ENCODE results near the gene NPM1.

Gene NPM1

DNA sequence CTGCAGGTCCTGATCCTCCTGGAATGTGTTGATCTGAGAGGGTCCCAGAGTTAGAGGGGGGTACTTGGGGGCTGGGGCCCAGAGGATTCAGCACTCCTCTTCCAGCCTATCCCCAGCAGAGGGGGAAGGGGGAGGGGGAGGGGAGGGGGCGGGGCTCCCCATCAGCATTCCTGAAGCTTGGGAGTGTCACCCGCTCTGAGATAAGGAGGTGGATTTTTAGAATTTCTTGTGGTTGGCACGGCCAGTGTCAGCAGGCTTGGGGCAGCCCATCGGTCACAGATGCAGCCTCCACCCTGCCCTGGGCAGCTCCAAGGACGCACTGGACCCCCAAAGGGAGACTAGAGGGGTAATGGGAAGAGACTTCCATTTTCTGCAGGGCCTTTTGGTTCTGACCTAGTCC lies 37.1 kb downstream of the NPM1 start:
- in situ Hi-C loops (cut with HindIII; ENCODE audit: low sequenced_read_pairs) = loop anchor here (25.0 kb wide), 1 partner anchor 438 kb away; no protein-coding TSS in a partner anchor

DNA sequence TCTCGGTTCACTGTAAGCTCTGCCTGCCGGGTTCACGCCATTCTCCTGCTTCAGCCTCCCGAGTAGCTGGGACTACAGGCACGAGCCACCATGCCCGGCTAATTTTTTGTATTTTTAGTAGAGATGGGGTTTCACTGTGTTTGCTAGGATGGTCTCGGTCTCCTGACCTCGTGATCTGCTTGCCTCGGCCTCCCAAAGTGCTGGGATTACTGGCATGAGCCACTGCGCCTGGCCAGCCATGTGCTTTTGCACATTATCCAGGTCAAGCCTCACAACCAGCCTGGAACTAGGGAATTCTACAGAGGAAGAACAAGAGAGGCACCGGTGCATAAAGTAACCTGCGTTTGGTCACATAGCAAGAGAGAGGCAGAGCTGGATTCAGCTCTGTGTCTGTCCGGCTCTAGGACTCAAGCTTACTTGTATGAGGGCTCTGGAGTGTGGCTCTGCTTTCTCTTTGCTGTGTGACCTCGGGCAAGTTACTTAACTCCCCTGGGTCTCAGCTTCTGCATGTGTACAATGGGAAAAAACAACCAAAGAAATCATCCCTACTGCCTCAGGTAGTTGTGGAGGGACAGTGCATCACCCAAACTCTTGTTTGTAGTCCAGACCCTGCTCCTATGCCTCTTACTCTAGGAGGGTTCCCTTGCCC lies 38.1 kb downstream of the NPM1 start:
- in situ Hi-C loops (cut with HindIII; ENCODE audit: low sequenced_read_pairs) = no loop called here

DNA sequence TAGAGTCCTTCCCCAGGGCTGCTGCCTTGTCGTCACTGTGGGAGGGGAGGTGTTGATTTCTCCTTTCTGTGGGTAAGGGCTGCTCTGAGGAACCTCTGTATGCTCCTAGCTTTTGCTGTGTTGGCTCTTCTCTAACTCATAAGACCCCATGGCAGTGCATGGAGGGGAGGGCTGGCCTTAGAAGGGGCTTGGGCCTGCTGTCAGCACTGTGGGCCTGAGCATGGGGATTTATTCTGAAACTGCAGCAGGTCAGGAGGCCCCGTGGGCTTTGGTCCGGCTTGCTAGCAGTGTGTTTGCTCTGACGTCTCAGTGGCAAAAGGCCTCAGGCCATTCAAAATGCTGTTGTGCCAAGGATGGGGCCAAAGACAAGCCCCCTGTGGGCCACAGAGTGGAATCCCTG lies 38.6 kb downstream of the NPM1 start:
- in situ Hi-C loops (cut with HindIII; ENCODE audit: low sequenced_read_pairs) = no loop called here

DNA sequence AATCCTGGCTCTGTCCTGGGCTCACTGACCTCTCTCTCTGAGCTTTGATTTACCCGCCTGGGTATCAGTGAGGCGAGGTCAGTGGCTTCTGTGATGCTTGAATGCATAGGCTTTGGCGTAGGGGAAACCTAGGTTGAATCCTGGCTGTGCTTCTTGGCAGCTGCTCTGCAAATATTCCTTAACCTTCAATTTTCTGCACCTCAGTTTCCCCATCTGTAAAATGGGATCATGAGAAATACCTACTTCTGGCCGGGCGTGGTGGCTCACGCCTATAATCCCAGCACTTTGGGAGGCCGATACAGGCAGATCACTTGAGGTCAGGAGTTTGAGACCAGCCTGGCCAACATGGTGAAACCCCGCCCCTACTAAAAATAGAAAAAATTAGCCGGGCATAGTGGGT lies 39.0 kb downstream of the NPM1 start:
- in situ Hi-C loops (cut with HindIII; ENCODE audit: low sequenced_read_pairs) = no loop called here

DNA sequence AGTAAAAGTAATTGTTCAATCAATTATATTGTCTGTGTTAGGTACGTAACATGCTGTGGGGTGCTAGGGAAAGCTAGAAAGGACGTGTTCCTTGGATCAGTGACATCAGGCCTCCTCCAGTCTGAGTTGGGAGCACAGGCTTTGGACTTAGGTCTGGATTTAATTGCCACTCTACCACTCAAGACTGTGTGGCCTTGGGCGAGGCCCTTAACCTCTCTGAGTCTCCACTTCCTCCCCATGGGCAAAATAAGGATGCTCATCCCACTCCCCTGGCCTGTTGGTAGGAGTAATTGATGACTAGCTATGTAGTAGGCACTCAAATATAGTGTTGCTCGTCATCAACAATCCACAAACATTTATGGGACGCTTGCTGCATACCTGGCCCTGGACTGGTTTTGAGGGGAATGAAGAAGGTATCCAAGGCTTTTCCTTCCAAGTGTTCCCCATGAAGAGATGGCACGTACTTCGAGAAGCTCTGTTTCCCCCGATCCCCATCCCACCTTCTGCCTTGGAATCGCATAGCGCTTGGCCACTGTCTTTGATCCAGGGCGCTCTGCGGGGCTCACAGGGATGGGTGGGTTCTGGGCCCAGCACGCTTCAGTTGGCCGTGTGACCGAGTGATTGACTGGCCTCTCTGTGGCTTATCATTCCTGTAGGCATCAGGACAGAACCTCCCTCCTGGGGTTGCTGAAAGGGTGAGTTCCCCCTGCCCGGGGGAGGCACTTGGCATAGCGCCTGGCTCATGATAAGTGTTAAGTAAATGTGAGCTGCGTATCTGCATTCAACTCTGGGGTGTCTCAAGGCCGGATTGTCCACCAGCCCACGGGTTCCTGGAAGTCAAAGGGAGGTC lies 39.9 kb downstream of the NPM1 start:
- in situ Hi-C loops (cut with HindIII; ENCODE audit: low sequenced_read_pairs) = no loop called here

DNA sequence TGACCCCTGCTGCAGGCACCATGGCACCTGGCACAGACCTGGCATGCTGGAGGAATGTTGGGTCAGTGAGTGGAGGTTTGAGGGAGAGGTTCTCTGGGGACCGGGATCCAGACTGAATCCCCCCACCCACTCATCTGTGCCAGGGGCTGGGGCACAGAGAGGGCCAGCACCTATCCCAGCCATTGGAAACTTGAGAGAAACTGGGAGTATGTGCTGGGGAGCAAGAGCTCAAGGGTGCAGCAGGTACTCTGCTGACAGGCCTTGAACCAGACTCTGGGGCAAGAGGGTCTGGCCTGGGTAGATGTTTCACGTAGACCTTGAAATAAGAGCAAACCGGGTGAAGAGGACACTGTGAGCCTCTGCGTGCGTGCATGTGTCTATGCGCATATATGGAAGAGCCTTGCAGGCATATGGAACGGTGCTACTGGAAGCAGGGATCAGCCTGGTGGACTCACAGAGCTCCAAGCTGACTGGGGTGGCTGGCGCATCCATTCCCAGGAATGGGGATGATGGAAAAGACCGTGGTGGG lies 40.6 kb downstream of the NPM1 start:
- in situ Hi-C loops (cut with HindIII; ENCODE audit: low sequenced_read_pairs) = no loop called here

DNA sequence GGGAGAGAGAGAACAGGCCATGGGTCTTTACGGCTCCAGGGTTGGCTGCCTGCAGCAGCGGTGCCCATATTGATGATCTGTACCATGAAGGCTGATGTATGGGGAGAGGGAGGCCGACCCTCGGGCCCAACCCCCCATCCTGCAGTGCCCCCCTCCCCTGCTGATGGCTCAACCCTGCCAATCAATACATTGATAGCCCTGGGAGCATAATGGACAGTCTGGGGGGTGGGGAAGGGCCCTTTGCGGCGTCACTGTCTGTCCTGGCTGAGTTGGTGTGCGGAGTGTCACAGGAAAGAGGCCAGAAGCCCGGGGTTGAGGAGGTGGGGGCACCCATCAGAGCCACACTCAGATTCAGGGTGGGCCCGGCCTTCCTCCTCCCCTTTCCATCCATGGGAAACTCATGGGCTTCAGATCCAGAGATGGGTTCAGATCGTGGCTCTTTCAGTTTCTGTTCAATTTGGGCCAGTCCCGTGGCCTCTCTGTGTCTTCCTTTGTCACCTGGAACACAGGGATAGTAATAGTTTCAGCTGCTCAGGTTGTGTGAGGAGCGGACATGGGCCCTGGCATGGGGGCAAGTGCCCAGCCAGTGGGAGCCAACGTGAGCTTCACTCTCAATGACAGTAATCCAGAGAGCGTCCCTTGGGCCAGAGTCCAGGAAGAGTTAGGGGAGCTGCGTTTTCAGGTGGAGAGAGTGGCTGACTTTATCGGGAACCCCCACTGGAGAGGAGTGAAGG lies 41.3 kb downstream of the NPM1 start:
- in situ Hi-C loops (cut with HindIII; ENCODE audit: low sequenced_read_pairs) = no loop called here

DNA sequence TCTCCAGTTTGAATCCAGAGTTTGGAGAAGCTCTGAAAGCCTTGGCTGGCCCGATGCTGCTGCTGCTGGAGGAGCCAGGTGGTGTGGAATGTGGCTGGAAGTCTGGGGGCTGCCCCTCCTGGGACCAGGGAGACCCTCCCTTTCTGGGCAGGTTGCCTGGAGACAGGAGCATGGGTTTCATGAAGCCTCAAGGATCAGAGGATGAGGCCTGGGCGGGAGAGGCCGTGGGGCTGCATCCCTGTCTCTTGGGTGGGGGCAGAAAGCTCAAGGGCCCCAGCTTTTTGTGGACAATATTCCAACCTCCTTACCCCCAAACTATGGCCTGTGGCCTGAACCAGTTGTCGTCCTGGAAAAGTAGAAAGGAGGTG lies 41.9 kb downstream of the NPM1 start:
- in situ Hi-C loops (cut with HindIII; ENCODE audit: low sequenced_read_pairs) = no loop called here

DNA sequence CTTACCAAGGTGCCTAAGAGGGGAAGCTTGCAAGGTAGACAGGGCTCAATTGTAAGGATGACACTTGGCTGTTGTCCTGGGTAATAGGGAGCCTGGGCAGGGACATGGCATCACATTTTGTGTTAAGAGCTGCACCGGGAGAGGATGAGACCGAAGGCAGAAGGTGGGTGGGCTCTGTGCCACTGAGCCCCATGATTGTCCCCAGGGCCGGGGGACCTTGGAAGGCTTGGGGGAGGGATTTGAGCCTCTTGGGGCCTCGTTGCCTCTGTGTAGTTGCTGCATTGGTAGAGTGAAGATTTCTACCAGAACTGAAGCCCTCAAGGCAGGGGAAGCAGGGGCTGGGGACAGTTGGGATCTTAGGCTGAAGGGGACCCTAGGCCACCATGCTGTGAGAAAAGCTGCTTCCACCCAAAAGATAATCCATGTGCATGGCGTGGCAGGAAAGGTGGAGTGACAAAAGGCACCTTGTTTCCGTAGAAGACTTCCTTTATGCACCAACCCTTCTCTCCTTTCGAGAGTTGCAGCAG lies 43.7 kb downstream of the NPM1 start:
- in situ Hi-C loops (cut with HindIII; ENCODE audit: low sequenced_read_pairs) = loop anchor here (10.0 kb wide), 1 partner anchor 293 kb away; no protein-coding TSS in a partner anchor

DNA sequence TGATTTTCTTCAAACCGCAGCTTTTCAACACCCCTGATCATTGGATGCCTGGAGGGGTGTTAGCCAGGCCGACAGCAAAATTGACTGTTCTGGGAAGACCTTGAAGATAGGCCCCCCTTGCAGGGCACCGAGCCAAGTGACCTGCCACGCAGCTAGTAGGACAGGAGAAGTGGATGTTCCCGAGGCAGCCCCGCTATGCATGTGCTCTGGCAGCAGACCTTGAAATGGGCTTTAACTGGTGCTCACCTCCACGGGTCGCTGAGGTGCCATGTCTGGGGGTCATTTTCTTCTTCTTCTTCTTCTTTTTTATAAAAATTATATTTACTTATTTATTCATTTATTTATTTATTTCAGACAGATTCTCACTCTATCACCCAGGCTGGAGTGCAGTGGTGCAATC lies 44.4 kb downstream of the NPM1 start:
- in situ Hi-C loops (cut with HindIII; ENCODE audit: low sequenced_read_pairs) = loop anchor here (10.0 kb wide), 1 partner anchor 293 kb away; no protein-coding TSS in a partner anchor

DNA sequence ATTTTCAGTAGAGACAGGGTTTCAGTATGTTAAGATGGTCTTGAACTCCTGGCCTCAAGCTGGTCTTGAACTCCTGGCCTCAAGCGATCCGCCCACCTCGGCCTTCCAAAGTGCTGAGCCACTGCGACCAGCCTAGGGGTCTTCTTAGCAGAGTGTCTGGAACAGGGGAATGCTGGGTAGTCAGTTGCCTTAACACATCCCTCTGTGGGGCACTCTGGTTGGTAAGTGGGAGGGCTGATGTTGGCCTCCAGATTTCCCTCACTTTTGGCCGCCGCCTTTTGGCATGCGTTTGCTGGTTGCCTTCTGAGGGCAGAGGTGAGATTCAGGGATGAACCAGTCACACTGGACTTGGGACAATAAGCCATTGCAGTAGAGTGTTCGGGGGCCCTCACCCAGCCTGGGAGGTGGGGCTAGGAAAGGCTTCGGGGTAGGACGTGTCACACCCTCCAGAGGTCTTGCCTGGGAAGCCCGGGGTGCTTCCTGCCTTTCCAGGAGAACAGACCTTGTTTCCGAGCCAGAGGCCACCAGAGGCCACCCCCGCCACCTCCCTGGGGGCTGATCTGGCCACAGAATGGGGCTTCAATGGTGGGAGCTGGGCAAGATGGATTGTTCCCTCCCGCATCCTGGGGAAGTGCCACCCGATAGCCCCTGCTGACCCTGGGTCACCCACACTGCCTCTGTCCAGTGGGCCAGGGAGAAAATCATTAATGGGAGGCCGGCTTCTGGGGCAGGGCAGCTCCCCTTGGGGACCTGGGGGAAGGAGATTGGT lies 45.1 kb downstream of the NPM1 start:
- in situ Hi-C loops (cut with HindIII; ENCODE audit: low sequenced_read_pairs) = loop anchor here (10.0 kb wide), 1 partner anchor 292 kb away; no protein-coding TSS in a partner anchor

DNA sequence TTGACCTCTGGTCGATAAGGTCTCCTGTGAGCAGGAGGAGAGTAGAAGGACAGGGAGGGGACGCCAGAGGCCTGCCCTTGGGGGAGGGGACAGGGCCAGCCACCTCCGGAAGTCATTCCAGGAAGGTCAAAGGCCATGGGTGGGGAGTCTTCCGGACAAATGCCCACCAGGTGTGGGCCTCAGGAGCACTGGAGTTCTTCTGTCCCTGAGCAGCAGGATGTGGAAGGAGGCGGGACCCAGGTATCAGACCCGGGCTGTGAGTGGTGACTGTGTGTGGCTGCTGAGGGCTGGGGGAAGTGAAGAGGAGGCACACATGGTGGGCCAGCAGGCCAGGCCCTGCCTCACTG lies 45.7 kb downstream of the NPM1 start:
- in situ Hi-C loops (cut with HindIII; ENCODE audit: low sequenced_read_pairs) = loop anchor here (10.0 kb wide), 1 partner anchor 291 kb away; no protein-coding TSS in a partner anchor

DNA sequence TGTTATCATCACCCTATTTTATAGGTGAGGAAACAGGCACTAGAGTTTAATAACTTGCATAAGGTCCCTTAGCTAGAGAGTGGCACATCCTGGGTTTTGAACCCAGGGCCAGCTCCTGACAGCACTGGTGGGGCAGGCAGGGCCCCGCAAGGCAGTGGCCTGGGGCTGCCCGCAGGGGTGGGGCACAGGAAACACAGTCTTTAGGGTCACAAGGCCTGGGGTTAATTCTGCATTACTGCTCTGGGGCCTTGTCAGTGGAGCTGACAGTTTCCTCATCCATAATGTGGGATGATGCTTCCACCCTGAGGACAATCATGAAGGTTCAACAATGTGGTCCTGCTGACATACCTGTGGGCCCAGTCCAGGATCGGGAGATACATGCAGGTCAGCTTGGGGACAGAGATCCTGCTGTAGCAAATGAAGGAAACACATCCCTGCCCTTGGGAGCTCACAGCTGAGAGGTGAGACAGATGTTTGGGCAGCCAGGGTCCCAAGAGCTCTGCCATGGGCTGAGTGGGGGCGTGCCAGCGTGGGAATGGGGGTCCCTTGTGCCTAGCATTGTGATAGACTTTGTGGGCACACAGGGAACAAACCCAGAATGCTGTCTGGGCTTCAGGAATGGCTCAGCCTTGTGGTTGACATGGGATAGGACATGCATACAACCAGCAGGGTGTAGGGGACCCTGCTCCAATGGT lies 46.5 kb downstream of the NPM1 start:
- in situ Hi-C loops (cut with HindIII; ENCODE audit: low sequenced_read_pairs) = loop anchor here (10.0 kb wide), 1 partner anchor 291 kb away; no protein-coding TSS in a partner anchor

DNA sequence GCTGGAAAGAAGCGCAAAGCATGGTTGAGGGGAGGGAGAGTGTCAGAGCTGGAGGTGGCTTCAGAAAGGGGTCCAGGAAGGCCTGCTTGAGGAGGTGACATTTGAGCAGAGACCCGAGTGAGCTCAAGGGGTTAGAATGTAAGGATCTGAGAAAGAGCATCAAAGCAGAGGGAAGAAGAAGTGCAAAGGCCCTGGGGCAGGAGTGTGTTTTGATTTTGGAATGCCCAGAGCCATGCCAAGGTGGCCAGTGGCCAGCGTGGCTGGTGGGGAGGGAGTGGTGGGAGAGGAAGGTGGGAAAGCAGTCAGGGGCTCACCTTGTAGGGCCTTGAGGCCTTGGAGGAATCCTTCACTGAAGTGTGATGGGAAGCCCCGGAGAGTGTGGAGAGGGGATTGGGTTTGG lies 47.2 kb downstream of the NPM1 start:
- in situ Hi-C loops (cut with HindIII; ENCODE audit: low sequenced_read_pairs) = loop anchor here (5.0 to 10.0 kb wide), 2 partner anchors 52 to 290 kb away; no protein-coding TSS in a partner anchor

DNA sequence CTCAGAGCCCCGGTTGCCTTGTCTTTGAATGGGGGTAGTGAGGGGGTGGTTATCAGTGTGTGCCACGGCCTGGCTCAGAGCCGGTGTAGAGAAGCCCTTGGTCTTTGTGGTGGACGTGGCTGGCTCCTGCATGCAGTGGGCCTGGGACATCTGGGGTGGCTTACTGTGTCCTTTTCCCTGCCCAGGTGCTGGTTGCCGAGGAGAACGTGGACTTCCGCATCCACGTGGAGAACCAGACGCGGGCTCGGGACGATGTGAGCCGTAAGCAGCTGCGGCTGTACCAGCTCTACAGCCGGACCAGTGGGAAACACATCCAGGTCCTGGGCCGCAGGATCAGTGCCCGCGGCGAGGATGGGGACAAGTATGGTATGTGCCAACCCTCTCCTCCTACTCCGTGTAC lies 48.3 kb downstream of the NPM1 start:
- in situ Hi-C loops (cut with HindIII; ENCODE audit: low sequenced_read_pairs) = loop anchor here (5.0 to 10.0 kb wide), 2 partner anchors 51 to 289 kb away; no protein-coding TSS in a partner anchor

DNA sequence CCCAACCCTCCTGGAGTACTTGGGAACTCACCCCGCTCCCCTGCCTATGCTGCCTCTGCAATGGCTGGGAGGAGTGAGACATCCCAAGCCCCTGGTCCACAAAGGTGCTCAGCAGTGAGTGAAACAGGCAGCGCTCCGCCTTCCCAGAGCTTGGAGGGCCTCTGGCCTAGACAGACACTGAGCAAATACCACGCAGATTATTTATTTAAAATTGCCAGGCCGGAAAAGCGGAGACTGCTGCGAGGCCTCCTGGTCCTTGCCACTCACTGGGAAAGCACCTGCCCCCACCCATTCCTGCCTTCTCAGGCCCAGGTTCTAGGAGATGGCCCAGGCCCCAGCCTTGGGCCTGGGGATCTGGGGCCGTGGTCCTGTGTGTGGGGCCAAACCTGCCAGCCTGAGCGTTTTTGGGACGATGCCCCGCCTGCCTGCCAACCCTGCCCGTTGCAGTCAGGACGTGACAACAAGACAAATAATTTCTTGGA lies 49.2 kb downstream of the NPM1 start:
- in situ Hi-C loops (cut with HindIII; ENCODE audit: low sequenced_read_pairs) = loop anchor here (5.0 to 10.0 kb wide), 2 partner anchors 50 to 288 kb away; no protein-coding TSS in a partner anchor

DNA sequence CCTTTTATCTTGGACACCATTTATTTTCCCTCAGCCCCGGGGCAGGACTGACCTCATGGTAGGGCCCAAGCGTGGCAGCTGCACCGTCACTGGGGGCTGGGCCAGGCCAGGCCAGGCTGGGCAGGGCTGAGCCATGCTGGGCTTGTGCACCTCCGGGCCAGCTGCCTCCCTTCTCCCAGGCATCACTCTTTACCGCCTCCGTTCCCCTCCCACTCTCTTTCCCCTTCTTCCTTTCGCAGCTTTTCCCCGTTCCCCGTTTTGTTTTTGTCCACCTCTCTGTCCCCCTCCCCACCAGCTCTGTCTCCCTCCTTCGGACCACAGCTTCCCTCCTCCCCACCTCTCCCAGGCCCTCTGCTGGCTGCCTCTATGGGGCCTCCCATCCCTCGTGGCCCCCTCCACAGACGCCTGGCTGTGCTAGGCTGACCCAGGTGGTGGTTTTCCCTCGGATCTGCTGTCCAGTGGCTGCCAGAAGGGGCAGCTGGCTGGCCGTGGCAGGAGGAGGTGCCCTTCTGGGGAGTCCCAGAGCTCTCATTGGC lies 49.7 kb downstream of the NPM1 start:
- in situ Hi-C loops (cut with HindIII; ENCODE audit: low sequenced_read_pairs) = loop anchor here (5.0 to 10.0 kb wide), 2 partner anchors 50 to 287 kb away; no protein-coding TSS in a partner anchor

DNA sequence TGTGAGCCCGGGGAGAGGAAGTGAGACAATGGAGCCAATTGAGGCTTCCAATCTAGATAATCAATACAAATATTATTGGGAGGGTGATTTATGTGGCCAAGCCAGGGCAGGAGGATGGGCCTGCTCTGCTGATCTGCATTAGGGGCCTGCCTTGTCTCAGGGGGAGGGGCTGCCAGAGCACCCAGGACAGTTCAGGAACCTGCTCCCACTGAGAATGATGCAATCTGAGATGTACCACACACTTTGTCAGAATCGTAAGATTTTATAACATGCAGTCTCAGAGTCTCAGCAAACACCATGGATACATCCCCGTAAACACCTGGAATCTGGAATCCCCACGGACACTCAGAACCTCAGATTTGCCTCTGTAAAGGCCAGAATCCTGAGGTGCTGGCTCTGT lies 51.1 kb downstream of the NPM1 start:
- in situ Hi-C loops (cut with HindIII; ENCODE audit: low sequenced_read_pairs) = loop anchor here (5.0 to 10.0 kb wide), 2 partner anchors 49 to 286 kb away; no protein-coding TSS in a partner anchor
